ENCODE results near the gene AFM. TPM values are rescaled to one million over a fixed set of nuclear protein-coding genes. Genes with fewer than 3 reads are reported as not detected.

The AFM gene
- total and polyA plus RNA-seq, 2 donors (not counting 1 experiment from before 2014, with no cell fraction given), result not detected

DNA sequence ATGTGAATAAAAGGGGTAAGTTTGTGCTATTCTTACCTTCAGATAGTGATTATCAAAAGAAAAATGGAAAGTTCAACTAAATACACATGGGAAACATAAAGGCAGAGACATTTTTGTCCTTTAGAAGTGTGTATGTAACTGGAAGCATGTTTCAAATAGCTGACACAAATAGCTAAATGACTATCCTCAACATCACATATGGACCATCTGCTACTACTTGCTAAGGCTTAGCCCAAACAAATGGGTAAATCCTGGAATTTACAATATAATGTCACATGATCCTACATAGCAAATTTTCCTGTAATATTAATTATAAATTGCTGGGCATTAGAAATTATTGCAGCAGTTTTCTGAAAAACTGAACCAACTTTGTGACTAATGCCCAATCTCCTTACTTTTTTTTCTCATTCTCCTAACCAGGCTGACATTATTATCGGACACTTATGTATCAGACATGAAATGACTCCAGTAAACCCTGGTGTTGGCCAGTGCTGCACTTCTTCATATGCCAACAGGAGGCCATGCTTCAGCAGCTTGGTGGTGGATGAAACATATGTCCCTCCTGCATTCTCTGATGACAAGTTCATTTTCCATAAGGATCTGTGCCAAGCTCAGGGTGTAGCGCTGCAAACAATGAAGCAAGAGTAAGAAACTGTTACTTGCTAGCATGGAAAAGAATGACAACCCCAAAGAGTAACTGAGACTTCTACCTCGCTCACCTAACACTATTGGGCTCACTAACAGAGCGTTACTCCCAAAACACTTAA, 29.4 kb upstream of the AFM start:
- no peak overlapping the region for H3K4me3 ChIP-seq (ENCODE audit: control extremely low read depth in 1 of 5, extremely low read depth in 1 of 5, insufficient read depth in 1 of 5, low read depth in 2 of 5, low read length in 4 of 5)
- no peaks in the 10 kb centered on the region for H3K4me1 ChIP-seq (ENCODE audit: control insufficient read depth in 2 of 2, insufficient read depth in 2 of 2, low read length in 2 of 2)
- intact Hi-C loops (cut with micrococcal nuclease), result no loop called here
- H4K20me1 ChIP-seq (ENCODE audit: control insufficient read depth, insufficient read depth, low read length, poor library complexity, severe bottlenecking), result no peaks in the 10 kb centered on the region
- CTCF ChIA-PET, result no interaction called here
- no peak overlapping the region for H3K4me2 ChIP-seq (replicated peaks; ENCODE audit: low read depth, low read length, poor library complexity, severe bottlenecking)
- peaks cover 0 to 4% (median 0%) of the 10 kb centered on the region in 4 experiments for H3K27me3 ChIP-seq (replicated peaks in 1 of 4; ENCODE audit: control extremely low read depth in 1 of 4, control insufficient read depth in 3 of 4, insufficient read depth in 4 of 4, low read length in 3 of 4)
- no peak overlapping the region for H3K27ac ChIP-seq (ENCODE audit: low read length in 2 of 2)
- DNase-seq (no peak), ATAC-seq (ENCODE audit: low read depth) (no peak)
- no peak overlapping the region for H3K9ac ChIP-seq (ENCODE audit: low read length)
- Mint-ChIP-seq H3K9me3 (ENCODE audit: insufficient read depth) (no peaks in the 10 kb centered on the region), H3K4me1 (no peaks in the 10 kb centered on the region), H3K27ac (no peak overlapping the region), H3K4me3 (no peak overlapping the region), H3K27me3 (peaks cover 16% of the 10 kb centered on the region)
- no peaks in the 10 kb centered on the region for H3K79me2 ChIP-seq (ENCODE audit: control insufficient read depth, insufficient read depth, low read length)
- TF ChIP-seq CTCF (IDR thresholded peaks at IDR 0.05), result no peak
- no peak for TF ChIP-seq EZH2 (IDR thresholded peaks at IDR 0.05; ENCODE audit: borderline replicate concordance, insufficient read depth, low read depth, low read length, poor library complexity, severe bottlenecking)
- POLR2A ChIA-PET, result no interaction called here
- 100% methylated on average over 2 of the region's 4 CpGs for WGBS (ENCODE audit: insufficient coverage)
- H2AFZ ChIP-seq (ENCODE audit: insufficient read depth, low read depth, low read length, poor library complexity, severe bottlenecking), result no peak overlapping the region
- no peaks in the 10 kb centered on the region for H3K9me3 ChIP-seq (ENCODE audit: control extremely low read depth in 1 of 3, control insufficient read depth in 2 of 3, insufficient read depth in 1 of 3, low read length in 2 of 3)
- H3K36me3 ChIP-seq (replicated peaks in 1 of 2; ENCODE audit: control extremely low read depth in 1 of 2, control insufficient read depth in 1 of 2, extremely low read depth in 1 of 2, insufficient read depth in 2 of 2, low read length in 1 of 2), result no peaks in the 10 kb centered on the region

DNA sequence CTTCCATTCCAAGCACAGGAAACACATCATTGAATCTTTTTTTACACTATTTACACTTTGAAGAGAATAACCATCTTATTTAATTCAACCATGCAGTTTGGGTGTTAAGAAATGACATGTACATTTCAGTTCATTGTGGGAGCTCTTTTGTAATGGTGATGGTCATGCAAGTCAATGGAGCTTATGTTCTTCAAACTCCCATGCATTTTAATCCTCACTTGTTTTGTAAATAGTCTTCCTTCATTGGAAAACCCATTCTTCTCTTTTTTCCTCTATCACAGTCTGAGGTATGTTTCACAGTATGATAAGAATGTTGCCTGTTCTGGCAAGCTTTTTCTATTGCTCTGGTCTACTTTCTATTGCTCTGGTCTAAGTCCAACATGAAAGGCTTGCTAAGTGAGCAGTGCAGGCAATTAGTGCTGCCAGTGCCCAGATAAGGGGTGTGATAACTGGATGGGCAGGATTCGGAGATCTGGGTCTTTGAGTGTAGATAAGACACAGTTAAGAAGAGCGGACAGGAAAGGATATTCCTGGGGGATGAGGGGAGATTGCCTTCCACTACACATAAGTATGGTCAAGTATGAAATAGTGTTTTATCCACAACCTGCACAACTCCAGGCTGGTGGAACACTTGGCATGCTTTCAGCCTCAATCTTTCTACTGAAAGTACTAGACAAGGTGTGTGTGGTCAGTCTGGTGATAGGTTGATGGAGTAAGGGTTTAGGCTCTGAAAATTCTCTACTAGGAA, 28.4 kb upstream of the AFM start:
- Histone ChIP-seq H4K20me1 (ENCODE audit: control insufficient read depth, insufficient read depth, low read length, poor library complexity, severe bottlenecking) (no peaks in the 10 kb centered on the region), H2AFZ (ENCODE audit: insufficient read depth, low read depth, low read length, poor library complexity, severe bottlenecking) (no peak overlapping the region), H3K4me2 (replicated peaks; ENCODE audit: low read depth, low read length, poor library complexity, severe bottlenecking) (no peak overlapping the region), H3K9me3 (ENCODE audit: control extremely low read depth in 1 of 3, control insufficient read depth in 2 of 3, insufficient read depth in 1 of 3, low read length in 2 of 3) (no peaks in the 10 kb centered on the region), H3K79me2 (ENCODE audit: control insufficient read depth, insufficient read depth, low read length) (no peaks in the 10 kb centered on the region), H3K27ac (ENCODE audit: low read length in 2 of 2) (no peak overlapping the region), H3K9ac (ENCODE audit: low read length) (no peak overlapping the region), H3K27me3 (replicated peaks in 1 of 4; ENCODE audit: control extremely low read depth in 1 of 4, control insufficient read depth in 3 of 4, insufficient read depth in 4 of 4, low read length in 3 of 4) (no peaks in the 10 kb centered on the region), H3K4me3 (ENCODE audit: control extremely low read depth in 1 of 5, extremely low read depth in 1 of 5, insufficient read depth in 1 of 5, low read depth in 2 of 5, low read length in 4 of 5) (no peak overlapping the region), H3K36me3 (replicated peaks in 1 of 2; ENCODE audit: control extremely low read depth in 1 of 2, control insufficient read depth in 1 of 2, extremely low read depth in 1 of 2, insufficient read depth in 2 of 2, low read length in 1 of 2) (no peaks in the 10 kb centered on the region), H3K4me1 (ENCODE audit: control insufficient read depth in 2 of 2, insufficient read depth in 2 of 2, low read length in 2 of 2) (no peaks in the 10 kb centered on the region)
- H3K27me3 Mint-ChIP-seq, result peaks cover 15% of the 10 kb centered on the region
- ChIA-PET POLR2A (no interaction called here), CTCF (no interaction called here)
- no peaks in the 10 kb centered on the region for H3K4me1 Mint-ChIP-seq
- 100% methylated on average over 1 of the region's 2 CpGs for WGBS (ENCODE audit: insufficient coverage)
- H3K27ac Mint-ChIP-seq, result no peak overlapping the region
- no peak for TF ChIP-seq EZH2 (IDR thresholded peaks at IDR 0.05; ENCODE audit: borderline replicate concordance, insufficient read depth, low read depth, low read length, poor library complexity, severe bottlenecking)
- TF ChIP-seq CTCF (IDR thresholded peaks at IDR 0.05), result no peak
- H3K9me3 Mint-ChIP-seq (ENCODE audit: insufficient read depth), result no peaks in the 10 kb centered on the region
- ATAC-seq (ENCODE audit: low read depth) (no peak), DNase-seq (no peak)
- intact Hi-C loops (cut with micrococcal nuclease), result no loop called here
- no peak overlapping the region for H3K4me3 Mint-ChIP-seq
